DMS153 treated with DMSO at 0.1 percent for 48 hours (cell line): ENCODE results near the gene TBL1X.
"Not testable (repeated sequence)": the region's sequence is repeated elsewhere in the genome, so short reads cannot be mapped to it uniquely, and the experiment has no call there.

Experiments used
- DNase-seq: peaks from one replicate; lab custom pipeline; 2025; ENCODE audit not compliant: unreplicated experiment; lab: John Stamatoyannopoulos, UW

The TBL1X gene

DNA sequence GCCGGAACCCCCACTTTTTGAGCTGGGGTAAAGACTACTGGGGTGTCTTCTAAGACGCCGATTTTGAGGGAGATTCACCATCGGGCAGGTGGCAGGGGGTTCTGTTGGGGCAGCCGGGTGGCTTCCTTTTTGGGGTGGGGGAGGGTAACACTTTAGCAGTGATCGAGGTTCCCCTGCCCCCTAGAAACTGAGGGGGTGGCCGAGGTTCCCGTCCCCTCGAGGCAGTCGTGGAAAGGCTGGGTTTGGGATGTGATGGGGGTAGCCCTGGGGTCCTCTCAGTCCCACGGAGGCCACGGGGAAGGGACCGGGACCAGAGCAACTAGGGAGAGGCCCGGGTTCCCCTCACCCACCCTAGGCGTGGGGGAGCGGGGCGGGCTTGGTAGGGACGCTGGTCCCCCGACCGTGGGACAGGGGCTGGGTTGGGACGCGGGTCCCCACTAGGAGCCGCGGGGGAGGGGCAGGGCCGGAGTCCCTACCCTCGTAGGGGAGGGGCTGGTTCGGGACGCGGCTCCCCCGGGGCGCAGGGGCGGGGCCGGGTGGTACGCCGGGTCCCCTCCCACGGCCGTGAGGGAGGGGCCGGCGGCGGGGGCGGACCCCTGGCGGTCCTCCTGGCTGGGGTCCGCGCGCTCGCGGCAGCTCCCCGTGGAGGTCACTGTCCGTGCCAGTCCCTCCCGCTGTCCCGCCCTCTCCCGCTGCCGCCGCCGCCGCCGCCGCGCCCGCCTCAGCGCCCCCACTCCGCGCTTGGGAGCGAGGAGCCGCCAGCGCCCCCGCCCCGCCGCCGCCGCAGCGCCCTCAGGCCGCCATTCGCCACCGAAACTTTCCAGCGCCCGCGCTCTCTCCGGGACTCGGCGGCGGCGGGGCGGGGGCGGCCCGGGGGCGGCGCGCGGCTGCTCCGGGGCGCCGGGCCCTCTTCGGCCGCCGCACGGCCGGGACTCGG lies at the start of gene TBL1X:
Gene TBL1X (plus strand): TSS at position 624 of the 937 bp plus-strand sequence. CDS start 188,529 bp downstream, outside the sequence.
- no peak for DNase-seq

DNA sequence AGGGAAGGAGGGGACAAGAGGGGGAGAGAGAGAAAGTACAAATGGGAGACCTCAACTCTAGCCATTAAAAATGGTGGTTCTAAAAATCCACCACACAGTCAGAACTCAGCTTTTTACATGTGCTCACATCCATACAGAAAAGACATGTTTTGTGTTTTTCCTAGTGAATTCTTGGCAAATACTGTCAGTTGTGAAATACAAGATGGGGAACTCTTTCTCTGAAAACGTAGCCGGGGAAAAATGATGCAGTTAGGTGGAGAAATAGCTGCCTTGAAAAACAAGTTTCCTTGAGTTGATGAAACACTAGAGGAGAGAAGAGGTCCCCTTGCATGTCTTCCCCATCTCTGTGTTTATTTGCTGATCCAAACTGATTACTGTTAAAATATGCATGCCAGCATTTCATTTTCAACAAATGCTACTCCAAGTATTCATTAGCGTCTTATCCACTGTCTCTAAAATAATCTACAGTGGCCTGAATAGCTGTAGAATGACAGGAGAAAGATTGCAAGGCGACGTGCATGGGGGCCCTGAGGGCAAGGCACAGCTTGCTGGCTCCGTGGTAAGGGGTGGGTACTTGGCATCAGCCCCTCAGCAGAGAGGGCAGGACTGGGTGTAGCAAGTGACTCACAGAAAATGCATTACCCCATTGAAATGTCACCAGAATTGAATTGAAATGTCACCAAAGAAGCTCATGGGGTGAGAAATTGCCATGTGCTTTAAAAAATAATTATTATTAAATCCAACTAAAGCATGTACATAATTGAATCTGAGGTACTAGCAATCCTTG lies 48.1 kb upstream of the TBL1X start:
- DNase-seq, result no peak

DNA sequence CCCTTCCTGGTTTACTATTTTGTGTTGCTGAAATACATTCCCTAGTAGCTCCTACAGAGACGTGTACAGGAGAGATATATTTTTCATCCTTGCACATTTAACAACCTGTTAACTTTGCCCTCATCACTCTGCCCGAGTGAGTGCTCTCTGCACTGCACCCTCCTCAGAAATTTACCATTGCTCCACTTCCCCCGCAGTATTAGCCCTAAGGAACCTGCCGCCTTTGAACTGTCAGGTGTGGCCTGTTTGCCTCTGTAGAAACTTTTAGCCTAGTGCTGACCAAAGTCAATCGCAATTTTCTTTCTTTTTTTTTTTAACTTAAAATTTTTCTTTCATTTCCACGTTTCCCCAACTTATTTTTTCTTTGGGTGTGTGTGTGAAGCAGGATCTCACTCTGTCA lies 46.6 kb upstream of the TBL1X start:
- DNase-seq, result no peak

DNA sequence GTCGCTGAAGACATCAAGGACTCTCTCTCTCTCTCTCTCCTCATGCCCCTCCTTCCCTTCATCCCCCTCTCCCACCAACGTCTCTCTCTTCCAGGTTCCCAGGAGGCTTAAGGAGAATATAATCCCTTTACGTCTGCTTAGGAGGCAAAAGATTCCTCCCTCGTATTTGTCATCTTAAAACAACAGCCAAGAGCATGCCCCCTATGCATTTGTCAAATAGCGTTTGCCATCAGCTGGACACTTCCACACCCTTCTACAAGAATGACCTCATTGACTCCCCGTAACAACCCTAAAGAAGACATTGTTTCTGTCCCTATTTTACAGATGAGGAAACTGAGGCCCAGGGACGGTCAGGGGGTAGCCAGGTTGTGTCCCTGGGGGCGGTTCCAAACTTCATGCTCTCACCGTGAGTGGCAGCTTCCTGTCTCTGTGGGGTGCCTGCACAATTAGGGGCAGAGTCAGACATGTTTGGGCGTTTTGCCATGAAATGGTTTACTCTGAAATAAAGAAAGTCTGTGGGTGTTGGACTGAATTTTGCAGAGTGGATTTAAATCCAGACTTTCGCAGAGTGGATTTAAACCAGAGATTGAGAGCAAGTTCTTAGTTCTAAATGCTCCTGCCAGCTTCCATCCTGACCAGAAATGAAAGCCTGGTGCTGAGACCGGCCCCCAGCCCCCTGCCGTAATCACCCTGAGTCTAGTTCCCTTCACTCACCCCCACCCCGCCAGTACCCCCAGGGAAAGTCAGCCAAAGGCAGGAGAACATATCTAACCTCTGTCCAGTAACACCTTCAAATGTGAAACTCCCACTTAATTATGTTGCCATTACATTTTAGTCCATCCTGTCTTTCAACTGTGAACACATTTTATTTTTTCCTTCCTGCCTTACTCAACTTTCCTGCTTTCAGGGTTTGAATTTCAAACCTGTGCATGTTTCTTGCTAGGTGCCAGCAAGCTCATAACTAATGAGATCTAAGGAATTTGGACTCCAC lies 44.3 kb upstream of the TBL1X start:
- no peak for DNase-seq

GRCh38 chrX:9429767-9430166 lies 35.1 kb upstream of the TBL1X start:
- DNase-seq, result peak; percentile 5

DNA sequence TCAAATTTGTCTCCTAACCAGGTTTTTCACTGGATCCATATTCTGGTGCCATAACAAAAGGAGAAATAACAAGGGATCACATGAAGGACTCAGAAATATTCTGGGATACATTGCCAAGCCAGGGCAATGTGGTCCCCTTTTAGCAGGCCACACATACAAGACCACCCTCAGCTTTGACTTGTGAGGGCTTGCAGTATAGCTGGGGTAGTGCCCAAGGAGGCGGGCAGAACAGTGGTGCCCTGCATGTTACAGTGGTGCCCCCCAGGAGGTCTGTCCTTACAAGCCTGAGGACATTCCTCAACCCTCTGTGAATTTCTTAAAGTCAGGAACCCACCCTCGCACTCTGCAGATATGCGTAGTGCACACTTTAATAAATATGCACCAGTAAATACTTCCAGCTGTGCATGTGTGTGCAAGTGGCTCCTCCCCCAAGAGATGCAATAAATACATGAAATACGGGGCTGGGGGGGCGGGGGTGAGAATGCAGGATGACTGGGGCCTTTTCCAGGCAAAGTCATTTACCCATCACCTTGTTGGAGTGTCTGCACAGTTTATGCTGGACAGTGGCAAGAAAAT lies 34.4 kb upstream of the TBL1X start:
- no peak for DNase-seq

- DNase-seq, result no peak
Observed at GRCh38 chrX:9431281-9431680, 33.6 kb upstream of the TBL1X start.

DNA sequence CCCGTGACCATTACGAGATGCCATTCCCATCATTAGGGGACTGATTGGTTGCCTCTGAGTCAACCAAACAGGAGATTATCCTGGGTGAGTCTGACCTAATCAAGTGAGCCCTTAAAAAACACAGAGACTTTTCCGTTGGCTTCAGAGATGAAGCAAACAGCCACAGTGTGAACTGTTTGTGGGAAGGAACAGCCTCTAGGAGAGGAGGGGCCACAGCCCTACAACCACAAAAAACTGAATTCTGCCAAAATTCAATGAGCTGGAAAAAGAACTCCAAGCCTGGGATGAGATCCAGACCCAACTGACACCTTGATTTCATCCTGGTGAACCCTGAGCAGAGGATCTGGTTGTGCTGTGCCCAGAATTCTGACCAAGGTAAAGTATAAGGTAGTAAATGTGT lies 31.3 kb upstream of the TBL1X start:
- no peak for DNase-seq

- no peak for DNase-seq
Observed at GRCh38 chrX:9434051-9434550, 30.8 kb upstream of the TBL1X start.

- not testable (repeated sequence) for DNase-seq
Observed at GRCh38 chrX:9435086-9435485, 29.8 kb upstream of the TBL1X start.

DNA sequence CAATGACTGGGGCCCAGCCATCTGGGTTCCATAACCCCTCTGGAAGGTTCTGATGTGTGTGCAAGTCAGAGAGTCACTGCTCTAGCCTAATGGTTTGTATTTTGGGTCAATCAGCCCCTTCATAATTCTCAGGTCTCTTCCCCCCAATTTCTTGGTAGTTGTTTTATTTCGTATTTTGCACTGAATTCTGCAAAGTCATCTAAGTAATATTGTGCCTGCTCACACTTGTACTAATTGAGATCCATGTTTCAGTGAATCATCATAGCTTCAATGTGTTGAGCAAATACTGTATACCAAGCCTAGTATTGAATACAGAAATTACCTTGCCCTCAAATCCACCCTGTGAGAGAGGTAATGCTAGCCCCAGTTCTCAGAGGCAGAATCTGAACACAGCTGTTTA lies 28.0 kb upstream of the TBL1X start:
- DNase-seq, result no peak

DNA sequence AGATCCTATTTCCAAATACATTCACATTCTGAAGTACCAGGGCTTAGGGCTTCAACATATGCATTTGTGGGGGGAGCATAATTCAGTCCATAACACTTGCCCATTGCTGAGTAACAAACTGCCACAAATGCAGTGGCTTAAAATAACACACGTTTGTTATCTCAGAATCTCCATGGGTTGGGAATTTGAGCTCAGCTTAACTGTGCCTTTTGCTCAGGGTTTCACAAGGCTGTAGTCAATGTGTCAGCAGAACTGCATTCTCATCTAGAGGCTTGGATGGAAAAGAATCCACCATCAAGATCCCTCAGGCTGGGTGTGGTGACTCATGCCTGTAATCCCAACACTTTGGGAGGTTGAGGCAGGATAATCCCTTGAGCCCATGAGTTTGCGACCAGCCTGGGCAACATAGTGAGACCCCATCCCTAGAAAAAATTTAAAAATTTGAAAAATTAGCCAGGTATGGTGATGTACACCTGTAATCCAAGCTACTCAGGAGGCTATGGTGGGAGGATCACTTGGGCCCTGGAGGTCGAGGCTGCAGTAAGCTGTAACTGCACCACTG lies 25.8 kb upstream of the TBL1X start:
- DNase-seq, result no peak

DNA sequence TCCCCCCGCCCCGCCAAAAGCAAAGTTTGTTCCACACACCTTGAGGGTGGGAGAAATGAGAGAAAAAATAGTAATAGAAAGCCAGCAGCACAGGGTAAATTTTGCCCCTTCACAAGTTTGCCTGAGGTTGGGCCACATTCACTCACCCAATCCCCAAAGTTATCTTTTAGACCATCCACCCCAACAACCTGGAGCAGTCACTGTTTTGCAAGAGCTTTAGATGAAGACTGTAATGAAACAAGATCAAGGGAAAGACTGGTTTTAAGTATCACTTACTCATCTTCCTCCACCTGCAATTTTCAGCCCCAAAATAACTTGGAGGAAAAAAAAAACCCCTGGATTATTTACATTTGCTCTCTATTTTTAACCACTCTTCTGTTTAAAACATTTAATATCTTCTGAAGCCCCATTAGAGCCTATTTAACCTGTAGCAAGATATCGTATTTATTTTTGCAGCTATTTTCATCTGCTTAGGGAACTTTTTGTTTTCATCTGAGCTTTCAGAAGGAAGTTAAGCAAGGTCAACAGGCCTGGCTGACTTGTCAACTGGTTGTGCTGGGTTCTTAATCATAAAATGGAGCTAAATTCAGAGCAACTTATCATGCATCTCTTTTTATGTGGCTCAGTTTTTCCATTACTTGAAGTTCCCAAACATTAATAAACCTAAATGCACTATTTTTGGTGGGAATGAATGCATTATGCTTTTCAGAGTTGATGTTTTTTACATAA lies 24.6 kb upstream of the TBL1X start:
- DNase-seq, result no peak

GRCh38 chrX:9442056-9442455 lies 22.8 kb upstream of the TBL1X start:
- no peak for DNase-seq

DNA sequence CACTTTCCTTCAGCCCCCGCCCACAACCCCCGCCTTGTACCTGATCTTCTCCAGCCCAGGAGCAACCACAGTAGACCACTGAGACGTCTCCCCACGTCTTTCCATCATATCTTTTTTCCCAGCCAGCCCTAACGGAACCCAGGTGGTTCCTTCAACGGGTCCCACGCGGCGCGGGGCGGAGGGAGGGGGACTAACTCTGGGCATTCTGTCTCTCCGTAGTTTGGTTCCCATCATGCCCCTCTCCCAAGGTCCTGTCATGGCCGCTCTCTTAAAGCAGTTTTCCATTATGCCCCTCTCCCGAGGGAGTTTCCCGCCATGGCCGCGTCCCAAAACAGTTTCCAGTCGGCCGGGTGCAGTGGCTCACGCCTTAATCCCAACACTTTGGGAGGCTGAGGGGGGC lies 21.5 kb upstream of the TBL1X start:
- no peak for DNase-seq

DNA sequence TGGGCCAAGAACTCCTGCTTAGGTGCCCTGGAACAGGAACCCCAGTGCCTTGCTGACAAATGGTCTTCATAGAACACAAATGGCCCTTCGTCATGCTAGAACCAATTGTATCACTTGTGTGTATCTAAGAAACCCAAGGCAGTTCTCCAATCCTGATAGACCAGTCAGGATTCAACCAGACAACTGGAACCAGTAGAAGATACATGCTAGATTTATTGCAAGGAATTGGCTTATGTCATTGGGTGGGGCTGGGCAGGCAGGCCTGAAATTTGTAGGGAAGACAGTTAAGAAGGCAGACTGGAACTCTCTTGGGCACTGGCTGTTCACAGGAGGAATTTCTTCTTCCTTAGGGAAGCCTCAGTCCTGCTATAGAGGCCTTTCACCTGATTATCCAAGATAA lies 17.0 kb upstream of the TBL1X start:
- DNase-seq, result no peak

DNA sequence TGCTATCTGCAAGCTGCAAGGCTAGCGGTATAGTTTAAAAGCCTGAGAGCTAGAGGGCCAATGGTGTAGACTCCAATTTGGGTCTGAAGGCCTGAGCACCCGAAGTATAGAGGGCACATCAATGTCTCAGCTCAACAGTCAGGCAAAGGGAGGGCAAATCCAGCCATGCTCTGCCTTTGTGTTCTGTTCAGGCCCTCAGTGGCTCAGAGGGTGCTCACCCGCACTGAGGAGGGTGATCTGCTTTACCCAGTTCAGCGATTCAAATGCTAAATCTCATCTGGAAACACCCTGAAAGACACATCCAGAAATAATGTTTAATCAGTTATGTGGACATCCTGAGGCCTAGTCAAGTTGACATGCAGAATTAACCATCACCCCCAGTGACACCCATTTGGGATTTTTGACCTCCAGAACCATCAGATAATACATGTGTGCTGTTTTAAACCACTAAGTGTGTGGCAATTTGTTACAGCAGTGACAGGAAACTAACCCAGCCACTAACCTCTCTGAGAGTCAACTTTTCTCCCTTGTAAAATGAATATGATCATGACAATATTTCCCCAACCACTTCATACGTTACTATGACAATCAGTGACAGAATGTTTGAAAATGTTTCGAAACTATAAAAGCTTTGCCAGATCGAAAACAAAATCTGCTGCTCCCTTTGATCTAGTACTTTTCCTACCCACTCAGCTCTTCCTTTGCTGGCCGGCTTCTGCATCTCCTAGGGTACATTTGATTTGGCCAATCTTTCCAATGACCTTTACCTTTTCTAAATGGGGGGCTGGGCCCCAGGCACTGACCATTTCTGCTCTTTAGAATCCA lies 8.4 kb upstream of the TBL1X start:
- no peak for DNase-seq

GRCh38 chrX:9458034-9458433 lies 6.8 kb upstream of the TBL1X start:
- not testable (repeated sequence) for DNase-seq
